Fibroblast of the conjunctiva (primary cell): ENCODE results near the gene OTUD1.

Experiments used
- DNase-seq: peaks from one replicate; pipeline ENCODE4 v3.0.0-alpha.2; 2010; ENCODE audit warnings: low read depth

Gene OTUD1

DNA sequence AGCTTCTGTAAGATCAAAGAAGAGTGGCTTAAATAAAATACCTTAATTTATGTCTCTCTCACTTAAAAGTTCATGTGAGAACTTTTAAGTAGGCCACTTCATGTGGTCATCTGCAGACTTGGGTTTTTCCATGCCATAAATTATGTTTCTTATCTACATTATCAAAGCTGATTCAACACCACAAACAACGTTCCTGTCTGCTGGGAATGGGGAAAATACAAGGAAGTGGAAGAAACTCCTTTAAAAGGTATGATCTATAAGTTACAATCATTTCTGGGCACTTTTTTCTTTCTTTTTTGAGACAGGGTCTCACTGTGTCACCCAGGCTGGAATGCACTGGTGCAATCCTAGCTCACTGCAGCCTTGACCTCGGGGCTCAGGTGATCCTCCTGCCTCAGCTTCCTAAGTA lies 16.9 kb upstream of the OTUD1 start:
- DNase-seq, result no peak

DNA sequence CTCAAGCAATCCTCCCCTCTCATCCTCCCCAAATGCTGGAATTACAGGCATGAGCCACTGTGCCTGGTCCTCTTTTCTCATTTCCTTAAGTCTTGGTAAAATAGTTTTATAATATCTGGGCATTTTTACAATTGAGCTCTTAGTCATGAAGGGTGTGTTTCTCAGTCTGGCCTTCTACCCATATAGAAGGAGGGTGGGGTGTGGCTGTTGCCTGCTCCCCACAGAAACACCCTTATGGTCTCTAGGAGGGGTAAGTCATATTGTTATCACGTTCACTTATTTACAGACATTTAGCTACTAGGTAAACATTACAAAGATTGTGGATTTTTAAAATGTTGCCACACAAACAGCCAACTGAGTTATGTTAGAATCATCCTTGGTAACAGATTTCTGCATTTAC lies 6.7 kb upstream of the OTUD1 start:
- DNase-seq, result no peak

DNA sequence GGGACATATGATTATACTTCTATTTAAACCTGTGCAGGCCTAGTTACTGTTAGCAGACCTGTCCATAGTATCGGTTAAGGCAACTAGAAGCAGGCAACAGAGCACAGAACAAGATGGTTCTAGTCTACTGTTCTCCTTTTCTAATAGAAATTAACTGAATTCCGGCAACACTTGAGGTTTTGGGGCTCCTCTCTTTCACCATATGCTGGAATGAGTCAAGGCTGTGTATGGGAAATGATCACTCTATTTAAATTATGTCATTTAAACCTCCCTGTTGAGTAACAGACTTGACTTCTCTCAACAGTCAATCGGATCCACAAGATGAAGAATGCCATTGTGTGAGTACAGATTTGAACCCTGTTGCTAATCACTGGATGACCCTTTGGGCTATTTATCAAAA lies 6.2 kb upstream of the OTUD1 start:
- no peak for DNase-seq

DNA sequence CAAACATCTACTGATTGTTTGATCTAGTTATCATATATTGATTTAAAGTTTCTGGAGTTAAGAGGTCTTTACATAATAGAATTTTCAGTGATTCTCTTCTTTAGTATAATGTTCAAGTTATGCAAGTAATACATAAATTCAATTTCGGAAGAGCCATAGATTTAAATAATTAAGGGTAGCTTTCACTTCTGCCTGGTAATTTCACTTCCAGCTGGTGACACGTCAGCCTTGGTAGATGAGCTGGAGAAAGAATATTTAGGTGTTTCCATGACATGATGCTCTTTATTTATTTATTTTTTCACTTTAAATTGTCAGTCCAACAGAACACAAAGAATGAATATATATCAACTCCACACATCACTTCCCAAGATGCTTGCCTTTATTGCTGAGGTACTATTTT lies 5.2 kb upstream of the OTUD1 start:
- DNase-seq, result no peak

DNA sequence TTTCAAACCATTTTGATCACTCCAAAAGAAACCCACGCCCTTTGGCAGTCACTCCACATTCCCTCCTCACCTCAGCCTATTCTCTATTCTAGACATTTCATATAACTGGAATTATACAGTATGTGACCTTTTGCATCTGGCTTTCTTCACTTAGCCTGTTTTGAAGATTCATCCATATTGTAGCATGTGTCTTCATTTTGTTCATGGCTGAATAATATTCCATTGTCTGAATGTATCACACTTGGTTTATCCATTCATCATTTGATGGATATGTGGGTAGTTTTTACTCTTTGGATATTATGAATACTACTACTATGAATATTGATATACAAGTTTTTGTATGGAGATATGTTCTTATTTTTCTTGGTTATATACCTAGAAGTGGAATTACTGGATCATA lies 3.5 kb upstream of the OTUD1 start:
- no peak for DNase-seq

DNA sequence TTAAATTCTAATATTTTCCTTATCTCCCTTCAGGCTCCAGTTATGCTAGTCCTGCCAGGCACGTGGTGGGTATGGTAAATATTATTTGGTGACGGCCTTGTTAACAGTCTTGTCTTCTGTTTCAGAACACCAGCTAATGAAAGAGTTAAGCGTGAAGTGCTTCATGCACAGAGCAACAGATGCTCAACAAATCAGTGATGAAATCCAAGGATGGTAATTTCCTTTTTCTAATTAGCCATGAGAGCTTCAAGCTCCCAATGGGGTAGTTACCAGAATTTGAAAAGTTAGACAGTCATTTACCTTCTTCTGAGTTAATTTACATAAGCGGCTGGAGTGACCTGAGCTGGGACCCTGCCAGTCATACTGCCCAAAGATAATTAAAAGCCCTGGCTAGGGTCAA lies 1.9 kb upstream of the OTUD1 start:
- DNase-seq, result no peak

DNA sequence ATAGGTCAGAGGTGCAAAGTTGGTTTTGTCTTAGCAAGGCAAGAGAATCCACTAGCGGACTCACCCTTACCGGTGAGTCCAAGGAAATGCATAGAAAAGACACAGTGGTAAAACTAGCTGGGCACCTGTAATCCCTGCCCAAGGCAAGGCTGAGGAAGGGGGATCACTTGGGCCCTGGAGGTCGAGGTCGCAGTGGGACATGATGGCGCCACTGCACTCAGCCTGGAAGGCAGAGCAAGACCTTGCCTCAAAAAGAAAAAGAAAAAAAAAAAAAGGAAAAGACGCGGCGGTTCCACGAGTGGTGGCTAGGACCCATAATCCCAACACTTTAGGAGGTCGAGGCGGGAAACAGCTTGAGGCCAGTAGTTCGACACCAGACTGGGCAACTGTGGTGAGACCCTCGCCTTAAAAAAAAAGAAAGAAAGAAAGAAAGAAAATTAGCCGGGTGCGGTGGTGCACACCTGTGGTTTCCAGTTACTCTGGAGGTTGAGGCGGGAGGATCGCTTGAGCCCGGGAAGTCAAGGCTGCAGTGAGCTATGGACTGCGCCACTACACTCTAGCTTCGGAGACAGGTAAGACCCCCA lies 820 bp upstream of the OTUD1 start:
- no peak for DNase-seq

DNA sequence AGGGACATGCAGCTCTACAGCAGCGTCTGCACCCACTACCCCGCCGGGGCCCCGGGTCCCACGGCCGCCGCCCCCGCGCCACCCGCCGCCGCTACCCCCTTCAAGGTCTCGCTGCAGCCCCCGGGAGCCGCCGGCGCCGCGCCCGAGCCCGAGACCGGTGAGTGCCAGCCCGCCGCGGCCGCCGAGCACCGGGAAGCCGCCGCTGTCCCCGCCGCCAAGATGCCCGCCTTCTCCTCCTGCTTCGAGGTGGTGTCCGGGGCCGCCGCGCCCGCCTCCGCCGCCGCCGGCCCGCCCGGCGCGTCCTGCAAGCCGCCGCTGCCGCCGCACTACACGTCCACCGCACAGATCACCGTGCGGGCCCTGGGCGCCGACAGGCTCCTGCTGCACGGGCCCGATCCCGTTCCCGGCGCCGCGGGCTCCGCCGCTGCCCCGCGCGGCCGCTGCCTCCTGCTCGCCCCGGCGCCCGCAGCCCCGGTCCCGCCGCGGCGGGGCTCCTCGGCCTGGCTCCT lies 631 bp downstream of the OTUD1 start:
- DNase-seq, result no peak

DNA sequence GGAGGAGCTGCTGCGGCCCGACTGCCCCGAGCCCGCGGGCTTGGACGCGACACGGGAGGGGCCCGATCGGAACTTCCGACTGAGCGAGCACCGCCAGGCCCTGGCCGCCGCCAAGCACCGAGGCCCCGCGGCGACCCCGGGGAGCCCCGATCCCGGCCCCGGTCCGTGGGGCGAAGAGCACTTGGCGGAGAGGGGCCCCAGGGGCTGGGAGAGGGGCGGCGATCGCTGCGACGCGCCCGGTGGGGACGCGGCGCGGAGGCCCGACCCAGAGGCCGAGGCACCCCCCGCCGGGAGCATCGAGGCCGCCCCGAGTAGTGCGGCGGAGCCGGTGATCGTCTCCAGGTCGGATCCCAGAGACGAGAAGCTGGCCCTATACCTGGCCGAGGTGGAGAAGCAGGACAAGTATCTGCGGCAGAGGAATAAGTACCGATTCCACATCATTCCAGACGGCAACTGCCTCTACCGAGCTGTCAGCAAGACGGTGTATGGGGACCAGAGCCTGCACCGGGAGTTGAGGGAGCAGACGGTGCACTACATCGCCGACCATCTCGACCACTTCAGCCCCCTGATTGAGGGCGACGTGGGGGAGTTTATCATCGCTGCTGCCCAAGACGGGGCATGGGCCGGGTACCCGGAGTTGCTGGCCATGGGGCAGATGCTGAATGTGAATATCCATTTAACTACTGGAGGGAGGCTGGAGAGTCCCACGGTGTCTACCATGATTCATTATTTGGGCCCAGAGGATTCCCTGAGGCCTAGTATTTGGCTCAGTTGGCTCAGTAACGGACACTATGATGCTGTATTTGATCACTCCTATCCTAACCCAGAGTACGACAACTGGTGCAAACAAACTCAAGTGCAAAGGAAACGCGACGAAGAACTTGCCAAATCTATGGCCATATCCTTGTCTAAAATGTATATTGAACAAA lies 1.4 kb downstream of the OTUD1 start:
- DNase-seq, result no peak

DNA sequence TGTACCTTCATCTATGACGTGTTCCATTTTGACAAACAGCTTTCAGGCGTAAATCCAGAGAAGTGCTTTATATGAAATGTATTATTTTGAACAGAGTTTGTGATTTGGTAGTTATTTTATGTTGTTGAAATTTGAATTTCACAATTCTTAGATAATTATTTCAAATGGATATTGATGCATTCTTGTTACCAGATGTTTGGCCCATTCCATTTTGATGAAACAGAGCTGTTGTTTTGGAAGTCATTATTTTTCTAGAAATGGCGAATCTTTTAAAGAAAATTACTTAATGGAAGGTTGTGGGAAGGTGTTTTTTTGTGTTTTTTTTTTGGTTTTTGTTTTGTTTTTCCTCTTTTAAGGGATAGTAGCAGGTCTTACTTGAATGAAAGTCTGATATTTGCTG lies 2.4 kb downstream of the OTUD1 start:
- no peak for DNase-seq

DNA sequence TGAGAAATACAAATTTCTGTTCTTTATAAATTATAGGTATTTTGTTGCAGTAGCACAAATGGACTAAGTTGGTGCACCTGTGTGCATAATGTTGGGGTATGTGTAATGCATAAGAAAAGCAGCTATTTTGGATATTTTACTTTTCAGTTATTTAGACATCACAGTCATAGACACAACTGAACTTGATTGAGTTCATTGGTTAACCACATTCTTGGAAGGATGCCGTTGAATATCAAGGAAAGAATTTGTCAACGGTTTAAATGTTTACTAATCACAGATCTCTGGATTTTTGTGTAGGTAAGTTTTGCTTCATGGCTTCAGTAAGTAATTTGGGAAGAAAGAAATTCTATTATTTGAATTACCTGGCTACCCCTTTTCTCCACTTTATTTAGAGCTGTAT lies 4.1 kb downstream of the OTUD1 start:
- no peak for DNase-seq

DNA sequence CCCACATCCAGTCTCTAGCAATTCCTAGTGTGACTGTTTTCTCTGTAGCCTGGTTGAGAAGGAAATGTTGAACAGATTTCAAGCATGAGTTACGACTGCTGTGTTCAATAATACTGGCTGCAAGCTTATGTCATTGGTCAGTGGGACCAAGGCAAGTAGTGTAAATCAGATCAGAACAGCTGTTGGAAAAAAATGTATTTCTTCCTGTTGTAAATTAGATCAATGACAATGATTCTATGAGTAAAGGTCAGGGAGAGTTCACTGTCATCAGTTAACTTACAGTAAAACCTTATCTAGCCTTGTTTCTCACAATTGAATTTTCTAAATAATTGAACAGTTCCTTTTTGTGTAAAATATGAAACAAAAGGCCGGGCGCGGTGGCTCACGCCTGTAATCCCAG lies 6.7 kb downstream of the OTUD1 start:
- DNase-seq, result no peak

DNA sequence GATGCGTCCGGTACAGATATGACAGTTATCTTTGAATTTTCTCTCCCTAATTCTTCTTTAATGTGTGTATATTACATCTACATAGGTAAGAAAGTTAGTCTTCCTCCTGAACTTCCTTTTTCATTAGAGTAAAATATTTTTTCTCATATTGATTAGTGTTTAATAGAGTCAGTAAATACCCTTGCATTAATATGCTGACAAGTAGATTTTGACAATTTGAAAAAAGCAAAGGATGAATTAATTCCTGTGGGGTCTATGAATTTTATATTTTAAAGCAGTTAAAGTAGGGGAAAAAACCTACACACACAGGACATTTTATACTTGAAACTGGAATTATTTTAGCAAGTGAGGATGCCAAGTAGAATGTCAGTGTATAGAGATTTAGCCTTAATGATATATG lies 9.4 kb downstream of the OTUD1 start:
- no peak for DNase-seq

DNA sequence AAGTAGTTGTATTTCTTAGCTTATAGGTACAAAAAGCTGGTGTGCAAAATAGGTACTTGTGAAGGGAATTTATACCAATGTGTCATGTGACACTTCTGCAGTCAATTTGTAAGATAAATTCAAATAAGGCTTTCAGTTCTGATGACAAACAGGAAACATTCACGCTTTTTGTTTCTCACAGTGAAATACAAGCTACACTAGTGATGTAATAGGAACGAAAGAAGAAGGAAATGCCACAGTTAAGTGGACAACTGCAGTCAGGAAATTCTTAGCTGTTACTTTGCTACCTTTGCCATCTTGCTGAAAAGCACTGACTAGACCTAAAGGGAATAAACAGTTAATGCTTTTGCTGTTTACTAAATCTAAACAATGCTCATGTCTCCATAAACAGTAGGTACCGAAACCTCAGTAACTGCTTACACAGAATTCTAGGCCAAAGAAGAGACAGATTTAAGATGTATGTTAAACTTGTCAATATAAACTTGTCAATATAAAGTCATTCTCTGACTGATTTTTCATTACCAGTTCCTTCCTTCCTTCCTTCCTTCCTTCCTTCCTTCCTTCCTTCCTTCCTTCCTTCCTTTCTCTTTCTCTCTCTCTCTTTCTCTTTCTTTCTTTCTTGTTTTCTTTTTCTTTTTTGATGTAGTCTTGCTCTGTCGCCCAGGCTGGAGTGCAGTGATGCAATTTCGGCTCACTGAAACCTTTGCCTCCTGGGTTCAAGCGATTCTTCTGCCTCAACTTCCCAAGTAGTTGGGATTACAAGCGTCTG lies 10.1 kb downstream of the OTUD1 start:
- DNase-seq, result no peak

DNA sequence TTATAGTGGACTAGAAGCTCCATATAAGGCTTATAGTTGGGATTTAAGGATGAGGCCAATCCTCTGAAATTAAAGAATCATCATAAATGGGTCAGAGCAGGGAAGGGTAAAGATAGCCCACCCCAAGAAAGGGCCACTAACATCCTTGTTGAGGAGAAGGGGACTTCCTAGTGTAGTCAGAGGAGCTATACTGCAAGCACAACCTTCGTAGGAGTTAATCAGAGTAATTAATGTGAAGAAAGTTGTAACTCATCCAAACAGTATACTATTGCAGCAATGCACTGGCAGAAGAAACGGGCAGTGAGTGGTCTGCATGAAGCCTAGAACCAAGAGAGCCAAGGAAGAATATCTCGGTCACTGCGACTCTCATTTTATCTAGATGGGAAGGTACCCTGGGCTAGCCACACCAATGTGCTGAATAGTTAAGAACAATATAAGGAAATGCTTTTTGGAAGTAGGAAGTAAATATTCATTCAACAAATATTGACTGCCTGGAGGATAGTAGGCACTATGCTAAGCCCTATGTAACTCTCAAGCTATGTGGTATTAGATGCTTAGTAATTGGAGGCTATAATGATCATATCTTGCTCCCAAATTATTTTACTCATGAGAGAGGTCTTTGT lies 13.3 kb downstream of the OTUD1 start:
- DNase-seq, result no peak

DNA sequence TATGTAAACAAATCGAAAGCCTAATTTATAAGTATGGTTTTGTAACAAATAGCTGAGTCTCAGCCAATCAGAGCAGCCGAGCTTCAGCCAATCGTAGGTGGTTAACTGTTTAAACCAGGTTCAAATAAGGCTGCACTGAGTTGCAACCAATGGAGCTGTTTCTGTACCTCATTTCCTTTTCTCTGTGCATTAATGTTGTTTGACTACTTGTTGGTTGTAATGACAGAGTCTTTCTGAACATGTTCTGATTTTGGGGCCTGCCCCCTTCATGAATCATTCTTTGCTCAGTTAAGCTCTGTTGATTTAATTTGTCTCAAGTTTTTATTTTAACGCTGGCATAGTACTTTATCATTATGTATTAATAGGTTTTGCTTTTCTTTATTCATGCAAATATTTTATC lies 14.6 kb downstream of the OTUD1 start:
- no peak for DNase-seq

DNA sequence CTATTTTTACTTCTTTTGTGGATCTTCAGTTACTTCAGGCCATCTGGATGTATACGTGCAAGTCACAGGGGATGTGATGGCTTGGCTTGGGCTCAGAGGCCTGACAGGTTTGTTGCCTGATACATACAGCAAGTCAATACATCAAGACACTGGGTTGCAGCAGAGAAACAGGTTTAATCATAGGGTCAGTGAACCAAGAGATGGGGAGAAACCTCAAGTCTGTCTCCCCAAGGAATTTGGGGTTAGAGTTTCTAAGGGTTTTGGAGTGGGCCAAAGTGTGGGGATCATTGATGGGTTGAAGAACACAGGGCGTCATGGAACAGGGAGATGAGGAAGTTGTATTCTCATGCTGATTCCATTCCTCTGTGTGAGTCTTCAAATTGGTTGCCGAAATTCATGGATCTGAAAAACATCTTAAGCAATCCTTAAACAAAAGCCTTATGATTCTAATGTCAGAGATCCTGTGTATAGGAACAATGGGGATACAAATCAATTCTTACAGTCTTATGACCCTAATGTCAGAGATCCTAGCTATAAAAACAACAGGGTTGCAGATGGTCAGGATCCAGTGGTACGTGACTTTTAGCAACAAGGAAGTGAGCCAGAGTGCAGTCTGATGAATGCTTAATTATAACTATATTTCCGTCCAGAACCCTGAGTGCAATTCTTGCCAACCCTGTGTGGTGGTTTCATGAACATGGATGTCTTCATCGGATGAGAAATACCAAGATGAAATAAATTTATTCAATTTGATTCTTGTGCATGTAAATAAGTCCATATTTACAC lies 18.9 kb downstream of the OTUD1 start:
- no peak for DNase-seq

DNA sequence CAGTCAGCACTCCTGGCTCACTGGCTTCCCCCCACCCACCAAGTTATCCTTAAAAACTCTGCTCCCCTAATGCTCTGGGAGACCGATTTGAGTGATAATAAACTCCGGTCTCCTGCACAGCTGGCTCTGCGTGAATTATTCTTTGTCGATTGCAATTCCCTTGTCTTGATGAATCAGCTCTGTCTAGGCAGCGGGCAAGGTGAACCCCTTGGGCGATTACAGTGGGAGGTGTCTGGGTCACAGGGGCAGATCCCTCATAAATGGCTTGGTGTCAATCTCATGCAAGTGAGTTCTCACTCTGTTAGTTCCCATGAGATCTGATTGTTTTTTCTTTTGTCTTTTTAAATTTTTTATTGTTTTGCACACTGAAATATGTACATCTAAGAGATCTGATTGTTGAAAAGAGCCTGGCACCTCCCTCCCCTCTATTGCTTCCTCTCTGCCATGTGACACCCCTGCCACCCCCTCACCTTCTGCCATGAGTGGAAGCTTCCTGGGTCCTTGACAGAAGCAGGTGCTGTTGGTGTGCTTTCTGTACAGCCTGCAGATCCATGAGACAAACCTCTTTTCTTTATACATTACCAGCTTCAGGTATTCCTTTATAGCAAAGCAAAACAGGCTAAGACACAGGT lies 20.5 kb downstream of the OTUD1 start:
- no peak for DNase-seq

DNA sequence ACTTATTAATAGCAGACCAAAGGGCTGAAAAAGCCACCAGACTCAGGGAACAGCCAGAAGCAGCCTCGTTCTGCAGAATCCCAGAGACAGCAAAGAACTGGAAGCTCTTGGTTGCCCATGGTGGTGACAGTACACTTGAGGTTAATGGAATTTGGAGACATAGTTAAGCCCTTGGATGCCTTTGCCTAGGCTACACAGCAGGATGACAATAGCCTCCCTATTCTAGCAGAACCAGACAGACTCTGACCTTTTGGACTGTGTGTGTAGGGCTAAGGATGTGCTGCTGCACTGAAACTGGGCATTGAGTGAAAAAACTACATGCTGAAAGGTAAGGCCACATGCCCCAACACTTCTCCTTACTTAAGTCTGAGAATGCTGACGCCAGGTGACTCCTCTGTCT lies 22.7 kb downstream of the OTUD1 start:
- no peak for DNase-seq

DNA sequence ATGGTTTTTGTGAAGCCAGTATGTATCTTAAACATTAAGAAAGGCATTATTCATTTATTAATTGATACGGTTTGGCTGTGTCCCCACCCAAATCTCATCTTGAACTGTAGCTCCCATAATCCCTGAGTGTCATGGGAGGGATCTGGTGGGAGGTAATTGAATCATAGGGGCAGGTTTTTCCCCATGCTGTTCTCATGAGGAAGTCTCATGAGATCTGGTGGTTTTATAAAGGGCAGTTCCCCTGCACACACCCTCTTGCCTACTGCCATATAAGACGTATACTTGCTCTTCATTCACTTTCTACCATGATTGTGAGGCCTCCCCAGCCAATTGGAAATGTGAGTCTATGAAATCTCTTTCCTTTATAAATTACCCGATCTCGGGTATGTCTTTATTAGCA lies 28.1 kb downstream of the OTUD1 start:
- DNase-seq, result no peak

DNA sequence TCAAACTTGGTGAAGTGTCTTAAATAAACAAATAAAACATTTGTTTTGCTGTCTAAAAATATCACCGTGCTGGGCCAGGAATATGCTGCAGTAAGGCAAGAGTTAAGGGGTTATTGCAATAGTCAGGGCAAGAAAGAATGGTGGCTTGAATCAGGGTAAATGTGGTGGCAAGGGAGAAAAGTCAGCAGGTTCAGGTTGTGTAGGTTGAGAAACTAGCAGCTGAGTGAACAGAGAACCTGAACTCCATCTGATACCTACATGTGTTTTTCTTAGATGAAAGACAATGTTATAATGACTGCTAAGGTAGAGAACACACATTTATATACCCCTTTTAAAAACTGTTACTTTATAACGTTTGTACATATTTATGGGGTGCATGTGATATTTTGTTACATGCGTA lies 28.7 kb downstream of the OTUD1 start:
- no peak for DNase-seq
